ENCODE results near the gene ZNF468. TPM values are rescaled to one million over a fixed set of nuclear protein-coding genes. Genes with fewer than 3 reads are reported as not detected.
A peak's percentile ranks its signal among the peaks of the same experiment; 100 is the strongest.
"Not testable (repeated sequence)": the region's sequence is repeated elsewhere in the genome, so short reads cannot be mapped to it uniquely, and the experiment has no call there.

The ZNF468 gene
- total and polyA plus RNA-seq, 2 donors from 2014 or later, result 10.2 to 21.1 TPM

DNA sequence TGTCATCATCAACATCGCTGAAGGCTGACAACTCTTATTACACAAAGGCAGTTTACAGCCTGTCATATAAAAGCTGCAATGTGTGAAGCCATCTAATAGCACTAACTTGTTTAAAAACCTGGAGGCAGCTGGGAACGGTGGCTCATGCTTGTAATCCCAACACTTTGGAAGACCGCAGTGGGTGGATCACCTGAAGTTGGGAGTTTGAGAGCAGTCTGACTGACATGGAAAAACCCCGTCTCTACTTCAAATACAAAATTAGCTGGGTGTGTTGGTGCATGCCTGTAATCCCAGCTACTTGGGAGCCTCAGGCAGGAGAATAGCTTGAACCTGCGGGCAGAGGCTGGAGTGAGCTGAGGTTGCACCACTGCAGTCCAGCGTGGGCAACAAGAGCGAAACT is 27.6 kb downstream of the ZNF468 start:
- H3K9me3 ChIP-seq (ENCODE audit: control insufficient read depth in 2 of 3, insufficient read depth in 1 of 3, low read length in 3 of 3); H3K27me3 ChIP-seq (ENCODE audit: control insufficient read depth, insufficient read depth, low read length); H3K36me3 ChIP-seq (ENCODE audit: control insufficient read depth in 2 of 3, insufficient read depth in 3 of 3, low read length in 3 of 3); DNase-seq; H3K4me3 ChIP-seq (ENCODE audit: low read length in 3 of 3); H3K9ac ChIP-seq (ENCODE audit: low read length in 3 of 3); H3K4me1 ChIP-seq (ENCODE audit: control insufficient read depth in 2 of 3, insufficient read depth in 2 of 3, low read depth in 1 of 3, low read length in 3 of 3); H3K27ac ChIP-seq (ENCODE audit: low read depth in 2 of 2, low read length in 2 of 2); intact Hi-C loops (cut with DNase I); FAIRE-seq: not testable (repeated sequence)

DNA sequence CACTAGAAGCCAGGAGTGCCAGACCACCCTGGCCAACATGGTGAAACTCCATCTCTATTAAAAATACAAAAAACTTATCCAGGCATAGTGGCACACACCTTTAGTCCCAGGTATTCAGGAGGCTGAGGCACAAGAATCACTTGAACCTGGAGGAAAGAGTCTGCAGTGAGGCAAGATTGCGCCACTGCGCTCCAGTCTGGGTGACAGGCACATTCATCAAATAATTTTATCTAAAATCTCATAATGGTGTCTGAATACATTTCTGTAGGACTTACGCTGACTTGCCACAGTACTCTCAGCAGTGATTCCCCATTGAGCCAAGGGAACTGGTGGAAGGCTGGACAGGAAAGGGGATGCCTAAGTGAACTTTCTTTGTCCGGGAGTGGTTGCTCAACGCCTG is 31.7 kb downstream of the ZNF468 start:
- Histone ChIP-seq H3K27ac (ENCODE audit: low read depth in 2 of 2, low read length in 2 of 2) (no peak overlapping the region), H3K9me3 (ENCODE audit: control insufficient read depth in 2 of 3, insufficient read depth in 1 of 3, low read length in 3 of 3) (no peaks in the 10 kb centered on the region), H3K36me3 (ENCODE audit: control insufficient read depth in 2 of 3, insufficient read depth in 3 of 3, low read length in 3 of 3) (no peaks in the 10 kb centered on the region), H3K4me1 (ENCODE audit: control insufficient read depth in 2 of 3, insufficient read depth in 2 of 3, low read depth in 1 of 3, low read length in 3 of 3) (peaks cover 0 to under 1% (median 0%) of the 10 kb centered on the region in 3 donors), H3K27me3 (ENCODE audit: control insufficient read depth, insufficient read depth, low read length) (no peaks in the 10 kb centered on the region), H3K4me3 (ENCODE audit: low read length in 3 of 3) (no peak overlapping the region), H3K9ac (ENCODE audit: low read length in 3 of 3) (no peak overlapping the region)
- FAIRE-seq, result no peak
- TF ChIP-seq, protein P1, sequence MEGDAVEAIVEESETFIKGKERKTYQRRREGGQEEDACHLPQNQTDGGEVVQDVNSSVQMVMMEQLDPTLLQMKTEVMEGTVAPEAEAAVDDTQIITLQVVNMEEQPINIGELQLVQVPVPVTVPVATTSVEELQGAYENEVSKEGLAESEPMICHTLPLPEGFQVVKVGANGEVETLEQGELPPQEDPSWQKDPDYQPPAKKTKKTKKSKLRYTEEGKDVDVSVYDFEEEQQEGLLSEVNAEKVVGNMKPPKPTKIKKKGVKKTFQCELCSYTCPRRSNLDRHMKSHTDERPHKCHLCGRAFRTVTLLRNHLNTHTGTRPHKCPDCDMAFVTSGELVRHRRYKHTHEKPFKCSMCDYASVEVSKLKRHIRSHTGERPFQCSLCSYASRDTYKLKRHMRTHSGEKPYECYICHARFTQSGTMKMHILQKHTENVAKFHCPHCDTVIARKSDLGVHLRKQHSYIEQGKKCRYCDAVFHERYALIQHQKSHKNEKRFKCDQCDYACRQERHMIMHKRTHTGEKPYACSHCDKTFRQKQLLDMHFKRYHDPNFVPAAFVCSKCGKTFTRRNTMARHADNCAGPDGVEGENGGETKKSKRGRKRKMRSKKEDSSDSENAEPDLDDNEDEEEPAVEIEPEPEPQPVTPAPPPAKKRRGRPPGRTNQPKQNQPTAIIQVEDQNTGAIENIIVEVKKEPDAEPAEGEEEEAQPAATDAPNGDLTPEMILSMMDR (IDR thresholded peaks at IDR 0.05; ENCODE audit: borderline replicate concordance, extremely low read depth, insufficient read depth), result no peak
- no peak for DNase-seq
- intact Hi-C loops (cut with DNase I), result no loop called here

DNA sequence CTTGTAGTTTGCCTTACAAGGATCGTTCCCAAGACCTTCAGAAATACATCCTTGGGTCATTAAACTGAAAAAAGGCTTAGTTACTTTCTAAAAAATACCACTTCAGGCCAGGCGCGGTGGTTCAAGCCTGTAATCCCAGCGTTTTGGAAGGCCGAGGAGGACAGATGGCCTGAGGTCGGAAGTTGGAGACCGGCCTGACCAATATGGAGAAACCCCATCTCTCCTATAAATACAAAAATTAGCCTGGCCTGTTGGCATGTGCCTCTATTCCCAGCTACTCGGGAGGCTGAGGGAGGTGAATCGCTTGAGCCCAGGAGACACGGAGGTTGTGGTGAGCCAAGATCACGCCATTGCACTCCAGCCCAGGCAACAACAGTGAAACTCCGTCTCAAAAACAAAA is 33.7 kb downstream of the ZNF468 start:
- Histone ChIP-seq H3K36me3 (ENCODE audit: control insufficient read depth in 2 of 3, insufficient read depth in 3 of 3, low read length in 3 of 3) (no peaks in the 10 kb centered on the region), H3K4me3 (ENCODE audit: low read length in 3 of 3) (no peak overlapping the region)
- FAIRE-seq, result no peak

DNA sequence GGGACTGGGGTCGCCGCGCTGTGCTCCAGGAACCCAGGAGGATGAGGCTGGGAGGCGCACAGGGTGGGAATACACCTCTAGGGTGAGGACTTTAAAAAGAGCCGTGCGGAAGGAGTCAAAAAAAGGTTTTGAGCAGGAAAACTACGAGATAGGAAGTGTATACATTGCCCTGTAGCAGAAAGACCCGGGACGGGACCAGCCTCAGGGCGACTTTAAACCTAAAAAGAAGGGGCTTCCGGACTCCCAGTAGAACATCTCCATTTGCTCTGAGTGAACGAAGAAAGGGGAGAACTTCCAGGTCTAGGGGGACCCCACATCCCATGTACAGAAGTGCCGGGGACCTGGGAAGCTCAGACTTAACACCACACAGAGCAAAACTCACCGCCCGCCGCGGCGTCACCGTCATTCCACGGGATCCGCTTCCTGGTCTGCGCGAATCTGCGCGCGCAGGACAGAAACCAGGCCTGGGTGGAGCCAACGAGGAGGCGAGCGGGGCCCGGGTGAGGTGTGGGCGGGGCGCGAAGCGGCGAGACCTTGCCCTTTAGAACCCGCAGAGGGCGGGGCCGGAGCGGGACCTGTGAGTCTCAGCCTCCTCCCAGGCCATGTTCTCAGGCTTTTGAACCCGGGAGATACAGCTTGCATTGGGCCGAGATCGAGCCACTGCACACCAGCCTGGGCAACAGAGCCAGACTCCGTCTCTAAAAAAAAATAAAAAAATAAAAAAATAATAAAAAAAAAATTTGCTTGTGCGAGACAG is 36.0 kb downstream of the ZNF468 start, which contains the start of gene ZNF28:
ZNF28 (minus strand) TSS at position 430 of the 757 bp plus-strand sequence. CDS start 3,675 bp downstream, outside the sequence.
- H3K9me3 ChIP-seq (ENCODE audit: control insufficient read depth in 2 of 3, insufficient read depth in 1 of 3, low read length in 3 of 3); H3K36me3 ChIP-seq (ENCODE audit: control insufficient read depth in 2 of 3, insufficient read depth in 3 of 3, low read length in 3 of 3); intact Hi-C loops (cut with DNase I); H3K27ac ChIP-seq (ENCODE audit: low read depth in 2 of 2, low read length in 2 of 2); H3K4me1 ChIP-seq (ENCODE audit: control insufficient read depth in 2 of 3, insufficient read depth in 2 of 3, low read depth in 1 of 3, low read length in 3 of 3); H3K27me3 ChIP-seq (ENCODE audit: control insufficient read depth, insufficient read depth, low read length): not testable (repeated sequence)
- peak within 1 kb of the TSS in 2 of 3 donors; percentile 57 to 73 for H3K9ac ChIP-seq (ENCODE audit: low read length in 3 of 3)
- FAIRE-seq, result peak; percentile 41
- peak; percentile 53 to 92 (median 77) for DNase-seq
- H3K4me3 ChIP-seq (ENCODE audit: low read length in 3 of 3), result peak within 1 kb of the TSS; percentile 71 to 82 (median 75)

More for the DNA sequence above, 33.7 kb downstream of the ZNF468 start:
- TF ChIP-seq, protein P1 (IDR thresholded peaks at IDR 0.05; ENCODE audit: borderline replicate concordance, extremely low read depth, insufficient read depth), result no peak
- no peak for DNase-seq
- H3K27me3 ChIP-seq (ENCODE audit: control insufficient read depth, insufficient read depth, low read length), result no peaks in the 10 kb centered on the region
- intact Hi-C loops (cut with DNase I), result no loop called here
- no peak overlapping the region for H3K9ac ChIP-seq (ENCODE audit: low read length in 3 of 3)
- no peaks in the 10 kb centered on the region for H3K9me3 ChIP-seq (ENCODE audit: control insufficient read depth in 2 of 3, insufficient read depth in 1 of 3, low read length in 3 of 3)
- peaks cover 0 to 3% (median 0%) of the 10 kb centered on the region in 3 donors for H3K4me1 ChIP-seq (ENCODE audit: control insufficient read depth in 2 of 3, insufficient read depth in 2 of 3, low read depth in 1 of 3, low read length in 3 of 3)
- H3K27ac ChIP-seq (ENCODE audit: low read depth in 2 of 2, low read length in 2 of 2), result no peak overlapping the region

DNA sequence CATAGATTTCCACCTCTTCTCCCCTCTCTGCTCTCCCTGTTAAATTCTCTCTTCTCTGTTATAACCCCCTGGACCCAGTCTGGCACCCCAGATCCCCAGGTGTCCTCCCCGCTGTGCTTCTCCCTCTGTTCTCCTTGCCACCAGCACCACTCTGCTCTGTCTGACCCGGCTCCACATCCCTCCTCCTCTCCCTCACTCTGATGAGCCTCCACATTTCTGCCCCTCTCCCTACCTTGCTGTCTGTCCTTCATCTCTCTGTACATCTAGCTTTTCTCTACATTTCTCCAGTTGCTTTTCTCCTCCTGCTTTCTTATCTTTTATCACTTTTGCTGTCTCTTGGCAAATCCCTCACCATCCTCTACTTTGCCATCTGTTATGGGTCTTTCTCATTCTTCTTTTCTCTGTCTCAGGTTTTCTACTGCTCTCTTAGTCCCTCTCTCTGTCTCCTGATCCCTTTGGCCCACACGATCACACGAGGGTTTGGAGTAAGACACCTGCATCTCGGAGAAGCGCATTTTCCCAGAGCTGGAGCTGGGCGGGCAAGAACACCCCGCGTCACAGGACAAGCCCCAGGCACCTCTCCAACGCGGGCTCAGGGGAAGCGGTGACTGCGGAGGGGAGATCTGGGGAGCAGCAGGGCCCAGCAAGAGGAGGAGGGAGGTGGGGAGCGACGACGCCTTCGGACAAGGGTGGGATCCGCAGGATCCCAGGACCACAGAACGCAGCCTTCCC is 36.8 kb downstream of the ZNF468 start:
- H3K4me1 ChIP-seq (ENCODE audit: control insufficient read depth in 2 of 3, insufficient read depth in 2 of 3, low read depth in 1 of 3, low read length in 3 of 3); H3K36me3 ChIP-seq (ENCODE audit: control insufficient read depth in 2 of 3, insufficient read depth in 3 of 3, low read length in 3 of 3); FAIRE-seq; H3K27ac ChIP-seq (ENCODE audit: low read depth in 2 of 2, low read length in 2 of 2); H3K27me3 ChIP-seq (ENCODE audit: control insufficient read depth, insufficient read depth, low read length); intact Hi-C loops (cut with DNase I); H3K9me3 ChIP-seq (ENCODE audit: control insufficient read depth in 2 of 3, insufficient read depth in 1 of 3, low read length in 3 of 3): not testable (repeated sequence)
- Histone ChIP-seq H3K4me3 (ENCODE audit: low read length in 3 of 3) (peak overlapping the region; percentile 71 to 82 (median 75)), H3K9ac (ENCODE audit: low read length in 3 of 3) (peak overlapping the region in 2 of 3 donors; percentile 57 to 73)
- DNase-seq, result peak in 4 of 5 donors; percentile 21 to 80 (median 39)

Measured in kidney (tissue), 14 donors.